ENCODE data around the gene MAN2B2. TPM values are rescaled to one million over a fixed set of nuclear protein-coding genes. Genes with fewer than 3 reads are reported as not detected.

The MAN2B2 gene
- total RNA-seq, 1 experiment from 2014 or later: 30.9 TPM

- DNase-seq: peak; percentile 26
- no peak for TF ChIP-seq CTCF (IDR thresholded peaks at IDR 0.05; ENCODE audit: unreplicated experiment)
- Mint-ChIP-seq H3K4me3 (ENCODE audit: low read depth, unreplicated experiment) (peak overlapping the region; percentile 98), H3K9me3 (ENCODE audit: low read depth, unreplicated experiment) (no peaks in the 10 kb centered on the region), H3K27me3 (ENCODE audit: unreplicated experiment) (peaks cover 9% of the 10 kb centered on the region), H3K36me3 (ENCODE audit: insufficient read depth, unreplicated experiment) (peaks cover 35% of the 10 kb centered on the region), H3K27ac (ENCODE audit: unreplicated experiment) (peak overlapping the region; percentile 95), H3K4me1 (ENCODE audit: low read depth, unreplicated experiment) (peaks cover 12% of the 10 kb centered on the region)
- intact Hi-C loops (cut with micrococcal nuclease; ENCODE audit: unreplicated experiment): no loop called here
- BruUV-seq (replicated peaks): no TSS peak
- CTCF ChIA-PET: interaction anchor here (1.2 kb wide), 1 partner anchor 93 kb away, joined by 3 read pairs; no protein-coding TSS in a partner anchor
These were observed 66.4 kb downstream of the MAN2B2 start for GRCh38 chr4:6641164-6641970.

GRCh38 chr4:6641971-6642320, 67.0 kb downstream of the MAN2B2 start:
- H3K4me1 Mint-ChIP-seq (ENCODE audit: low read depth, unreplicated experiment): peaks cover 12% of the 10 kb centered on the region
- CTCF ChIA-PET: no interaction called here
- no peak for TF ChIP-seq CTCF (IDR thresholded peaks at IDR 0.05; ENCODE audit: unreplicated experiment)
- H3K36me3 Mint-ChIP-seq (ENCODE audit: insufficient read depth, unreplicated experiment): peaks cover 35% of the 10 kb centered on the region
- intact Hi-C loops (cut with micrococcal nuclease; ENCODE audit: unreplicated experiment): no loop called here
- no peaks in the 10 kb centered on the region for H3K9me3 Mint-ChIP-seq (ENCODE audit: low read depth, unreplicated experiment)
- no peak for DNase-seq
- H3K27me3 Mint-ChIP-seq (ENCODE audit: unreplicated experiment): peaks cover 15% of the 10 kb centered on the region
- BruUV-seq (replicated peaks): no TSS peak
- H3K27ac Mint-ChIP-seq (ENCODE audit: unreplicated experiment): peak overlapping the region; percentile 95
- peak overlapping the region; percentile 98 for H3K4me3 Mint-ChIP-seq (ENCODE audit: low read depth, unreplicated experiment)

GRCh38 chr4:6643141-6643847, 68.3 kb downstream of the MAN2B2 start:
- Mint-ChIP-seq H3K27ac (ENCODE audit: unreplicated experiment) (no peak overlapping the region), H3K4me1 (ENCODE audit: low read depth, unreplicated experiment) (peaks cover 12% of the 10 kb centered on the region), H3K4me3 (ENCODE audit: low read depth, unreplicated experiment) (no peak overlapping the region), H3K36me3 (ENCODE audit: insufficient read depth, unreplicated experiment) (peaks cover 35% of the 10 kb centered on the region), H3K27me3 (ENCODE audit: unreplicated experiment) (peaks cover 17% of the 10 kb centered on the region), H3K9me3 (ENCODE audit: low read depth, unreplicated experiment) (no peaks in the 10 kb centered on the region)
- intact Hi-C loops (cut with micrococcal nuclease; ENCODE audit: unreplicated experiment): no loop called here
- no TSS peak for BruUV-seq (replicated peaks)
- no peak for TF ChIP-seq CTCF (IDR thresholded peaks at IDR 0.05; ENCODE audit: unreplicated experiment)
- no peak for DNase-seq
- CTCF ChIA-PET: no interaction called here

GRCh38 chr4:6644792-6645530, 70.0 kb downstream of the MAN2B2 start:
- no TSS peak for BruUV-seq (replicated peaks)
- no peaks in the 10 kb centered on the region for H3K9me3 Mint-ChIP-seq (ENCODE audit: low read depth, unreplicated experiment)

More at GRCh38 chr4:6644792-6645530, 70.0 kb downstream of the MAN2B2 start:
- Mint-ChIP-seq H3K4me1 (ENCODE audit: low read depth, unreplicated experiment) (peaks cover 12% of the 10 kb centered on the region), H3K4me3 (ENCODE audit: low read depth, unreplicated experiment) (no peak overlapping the region), H3K27me3 (ENCODE audit: unreplicated experiment) (peaks cover 17% of the 10 kb centered on the region), H3K27ac (ENCODE audit: unreplicated experiment) (no peak overlapping the region), H3K36me3 (ENCODE audit: insufficient read depth, unreplicated experiment) (peaks cover 34% of the 10 kb centered on the region)
- CTCF ChIA-PET: interaction anchor here (0.5 kb wide), 1 partner anchor 96 kb away, joined by 5 read pairs; no protein-coding TSS in a partner anchor
- DNase-seq: no peak
- intact Hi-C loops (cut with micrococcal nuclease; ENCODE audit: unreplicated experiment): no loop called here
- no peak for TF ChIP-seq CTCF (IDR thresholded peaks at IDR 0.05; ENCODE audit: unreplicated experiment)
